Thoracic aorta (tissue), 2 donors: Measurements from ENCODE around the gene ATL1. TPM values are rescaled to one million over a fixed set of nuclear protein-coding genes. Genes with fewer than 3 reads are reported as not detected.

Experiments used
- ATAC-seq: fragments of 150-250 bp; one replicate; pipeline ENCODE4 v1.8.0; 2017; ENCODE audit warnings: low read depth; ENCODE audit not compliant: insufficient number of reproducible peaks, low FRiP score
- DNase-seq: peaks from one replicate; pipeline ENCODE4 v3.0.0-alpha.2; 2020; ENCODE audit warnings: low spot score
- H3K27ac ChIP-seq, 2 donors: fragments of 200-600 bp; sonication (generic); 1 replicate in 1 of 2; 2 replicates in 1 of 2; pipeline ENCODE4 v1.5.1; 2016; ENCODE audit warnings: mild to moderate bottlenecking in 2 of 2, moderate library complexity in 2 of 2
- H3K27me3 ChIP-seq: fragments of 200-600 bp; sonication (generic); replicated peaks from 2 replicates; pipeline ENCODE4 v1.6.0; 2016; ENCODE audit warnings: mild to moderate bottlenecking; ENCODE audit not compliant: insufficient read depth
- H3K36me3 ChIP-seq: fragments of 200-600 bp; sonication (generic); one replicate; pipeline ENCODE4 v1.5.1; 2016
- H3K4me1 ChIP-seq, 2 donors: fragments of 200-600 bp; sonication (generic); 1 replicate in 1 of 2; 2 replicates in 1 of 2; pipeline versions ENCODE4 v1.5.1 to v1.6.0; 2016; ENCODE audit warnings: low read depth in 2 of 2, mild to moderate bottlenecking in 1 of 2; ENCODE audit not compliant: control insufficient read depth in 1 of 2
- H3K4me3 ChIP-seq: fragments of 200-600 bp; sonication (generic); 2 replicates; pipeline ENCODE4 v1.5.1; 2016; ENCODE audit warnings: mild to moderate bottlenecking
- H3K9me3 ChIP-seq: fragments of 200-600 bp; sonication (generic); 2 replicates; pipeline ENCODE4 v1.5.1; 2016
- CTCF ChIP-seq: fragments of 200-600 bp; sonication (generic); IDR thresholded peaks from one replicate; pipeline ENCODE4 v1.5.1; 2019; ENCODE audit warnings: antibody characterized with exemption
- total RNA-seq, 2 donors: library from RNA; depleted of rRNA; stranded (reverse); fragments of >200 nt; gene quantifications; one replicate each; pipeline versions ENCODE4 v1.1.0 to v1.2.3, GENCODE V29; 2016

The ATL1 gene
- total RNA-seq, 2 donors from 2014 or later = 9.5 to 14.3 TPM

GRCh38 chr14:50521912-50522341, 38.0 kb upstream of the ATL1 start:
- Histone ChIP-seq H3K27ac (peak overlapping the region in 1 of 2 donors; percentile 35), H3K9me3 (no peaks in the 10 kb centered on the region)

DNA sequence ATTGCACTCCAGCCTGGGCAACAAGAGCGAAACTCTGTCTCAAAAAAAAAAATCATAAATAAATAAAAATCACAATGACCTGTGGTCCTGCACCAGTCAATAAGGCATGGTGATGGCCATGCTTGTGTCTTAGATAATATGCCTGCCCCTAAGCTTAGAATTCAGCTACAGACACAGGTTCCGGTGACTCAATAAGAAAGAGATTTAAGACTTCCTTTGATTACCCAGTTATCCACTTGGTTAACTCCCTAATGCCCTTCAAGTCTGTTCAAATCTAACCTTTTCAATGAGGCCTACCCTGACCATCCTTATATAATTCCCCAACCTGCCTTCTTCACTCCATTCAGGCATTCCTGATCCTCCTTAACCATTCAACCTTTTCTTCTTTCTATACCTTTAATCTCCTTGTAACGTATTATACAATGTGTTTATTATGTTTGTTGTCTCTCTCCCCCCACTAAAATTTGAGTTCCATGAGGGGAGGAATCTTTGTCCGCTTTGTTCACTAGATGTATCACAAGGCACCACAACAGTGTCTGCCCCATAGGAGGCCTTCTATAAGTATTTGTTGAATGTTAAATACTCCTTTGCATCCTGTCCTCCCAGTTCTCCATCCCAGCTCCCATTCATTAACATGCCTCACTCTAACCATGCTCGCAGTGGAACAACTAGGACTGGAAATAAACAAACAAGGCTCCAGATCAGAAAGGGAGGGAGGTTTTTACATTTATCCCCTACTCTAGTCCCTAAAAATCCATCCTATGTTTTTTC, 36.5 kb upstream of the ATL1 start:
- Histone ChIP-seq H3K9me3 (no peaks in the 10 kb centered on the region), H3K36me3 (no peaks in the 10 kb centered on the region), H3K27ac (no peak overlapping the region), H3K4me1 (peaks cover 19 to 43% of the 10 kb centered on the region in 2 donors), H3K4me3 (no peak overlapping the region), H3K27me3 (no peaks in the 10 kb centered on the region)
- no peak for TF ChIP-seq CTCF
- DNase-seq (no peak), ATAC-seq (no peak)

More at GRCh38 chr14:50521912-50522341, 38.0 kb upstream of the ATL1 start:
- H3K4me3 ChIP-seq = peak overlapping the region; percentile 33
- peaks cover 19 to 36% of the 10 kb centered on the region in 2 donors for H3K4me1 ChIP-seq
- TF ChIP-seq CTCF = no peak
- ATAC-seq = no peak
- DNase-seq = no peak
- H3K36me3 ChIP-seq = no peaks in the 10 kb centered on the region
- no peaks in the 10 kb centered on the region for H3K27me3 ChIP-seq

DNA sequence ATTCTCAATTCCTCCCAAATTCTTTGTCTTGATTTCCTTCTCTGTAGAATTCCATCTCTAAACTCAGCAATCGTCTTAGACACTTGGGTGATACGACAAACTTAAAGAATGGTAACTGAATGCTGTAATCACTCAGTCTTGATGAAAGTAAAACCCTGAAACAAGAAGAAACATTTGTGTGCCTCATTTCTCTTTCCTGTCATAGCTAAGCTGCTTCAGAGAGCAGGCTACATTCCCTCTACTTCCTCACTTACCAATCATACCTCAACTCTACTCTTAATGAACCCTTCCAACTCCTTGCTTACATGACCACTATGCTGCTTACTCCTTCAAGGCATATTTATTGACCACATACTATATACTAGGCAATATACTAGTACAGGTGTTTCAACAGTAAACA, 35.9 kb upstream of the ATL1 start:
- no peak for ATAC-seq
- Histone ChIP-seq H3K27me3 (no peaks in the 10 kb centered on the region), H3K4me1 (peaks cover 19 to 49% of the 10 kb centered on the region in 2 donors), H3K9me3 (no peaks in the 10 kb centered on the region), H3K4me3 (no peak overlapping the region), H3K27ac (no peak overlapping the region), H3K36me3 (no peaks in the 10 kb centered on the region)
- no peak for DNase-seq
- TF ChIP-seq CTCF = no peak

DNA sequence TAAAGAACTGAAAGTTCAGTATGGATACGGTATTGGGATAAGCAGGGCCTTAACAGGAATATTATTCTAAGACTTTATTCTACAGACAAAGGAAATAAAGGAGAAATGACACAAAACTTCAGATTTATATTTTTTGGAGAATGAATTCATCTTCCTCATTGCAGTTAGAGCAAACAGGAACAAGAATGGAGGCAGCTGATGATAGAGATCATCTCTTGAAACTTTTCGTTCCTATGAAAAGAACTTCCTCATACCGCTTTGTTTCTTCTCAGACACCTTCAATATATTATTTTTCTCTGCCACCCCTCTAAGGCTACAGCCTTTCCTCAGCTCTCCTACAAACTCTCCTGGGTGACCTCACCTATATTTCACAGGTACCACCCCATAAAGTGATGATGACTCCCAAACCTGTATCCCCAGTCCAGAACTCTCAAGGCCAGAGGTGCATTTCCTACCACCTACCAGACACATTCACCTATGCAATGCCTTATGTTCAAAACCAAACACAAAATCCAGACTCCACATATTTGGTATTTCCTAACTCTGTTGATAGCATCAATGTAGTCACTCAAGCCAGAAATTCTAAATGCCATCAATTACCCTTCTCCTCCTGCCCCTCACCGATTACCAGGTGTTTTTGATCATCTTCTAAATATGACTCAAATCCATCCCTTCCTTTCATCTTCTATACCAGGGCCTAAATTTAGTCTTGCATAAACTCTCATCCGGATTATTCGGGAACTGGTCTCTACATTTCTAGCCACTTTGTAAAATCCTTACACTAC, 35.0 kb upstream of the ATL1 start:
- Histone ChIP-seq H3K4me1 (peaks cover 23 to 58% of the 10 kb centered on the region in 2 donors), H3K27me3 (no peaks in the 10 kb centered on the region), H3K9me3 (no peaks in the 10 kb centered on the region), H3K27ac (no peak overlapping the region), H3K36me3 (no peaks in the 10 kb centered on the region), H3K4me3 (no peak overlapping the region)
- DNase-seq (no peak), ATAC-seq (no peak)
- TF ChIP-seq CTCF = no peak

GRCh38 chr14:50528000-50528399, 31.9 kb upstream of the ATL1 start:
- H3K36me3 ChIP-seq = no peaks in the 10 kb centered on the region
- DNase-seq (no peak), ATAC-seq (no peak)
- H3K27me3 ChIP-seq = no peaks in the 10 kb centered on the region
- H3K4me3 ChIP-seq = no peak overlapping the region
- no peak for TF ChIP-seq CTCF
- no peaks in the 10 kb centered on the region for H3K9me3 ChIP-seq
- peaks cover 13 to 62% of the 10 kb centered on the region in 2 donors for H3K4me1 ChIP-seq
- H3K27ac ChIP-seq = no peak overlapping the region
